Lung (tissue), 12 donors: ENCODE data around the gene ST3GAL3. TPM values are rescaled to one million over a fixed set of nuclear protein-coding genes. Genes with fewer than 3 reads are reported as not detected.

Experiments used
- ATAC-seq: fragments of 200-7000 bp; cut with Tn5 transposase; one replicate; pipeline ENCODE4 v1.9.1; 2020; ENCODE audit warnings: moderate number of reproducible peaks; ENCODE audit not compliant: insufficient read depth, low FRiP score
- DNase-seq, 3 donors: peaks; one replicate each; pipeline ENCODE4 v3.0.0-alpha.2; 2013 to 2017
- H3K27ac ChIP-seq, 2 donors: one replicate each; pipeline ENCODE4 v1.5.1; 2013; ENCODE audit warnings: mild to moderate bottlenecking in 2 of 2, moderate library complexity in 2 of 2, control low read depth in 1 of 2, inconsistent platforms in 1 of 2, low read depth in 1 of 2, low read length in 1 of 2
- H3K27me3 ChIP-seq, 3 donors: one replicate each; pipeline ENCODE4 v1.5.1; 2013; ENCODE audit warnings: low read length in 2 of 3; ENCODE audit not compliant: control insufficient read depth in 3 of 3, insufficient read depth in 3 of 3
- H3K36me3 ChIP-seq, 4 donors: one replicate each; pipeline ENCODE4 v1.5.1; 2013; ENCODE audit warnings: low read length in 4 of 4, mild to moderate bottlenecking in 1 of 4, moderate library complexity in 1 of 4; ENCODE audit not compliant: control insufficient read depth in 4 of 4, insufficient read depth in 4 of 4
- H3K4me1 ChIP-seq, 5 donors: one replicate each; pipeline ENCODE4 v1.5.1; 2013; ENCODE audit warnings: low read length in 5 of 5, mild to moderate bottlenecking in 2 of 5, moderate library complexity in 1 of 5; ENCODE audit not compliant: control insufficient read depth in 5 of 5, insufficient read depth in 5 of 5
- H3K4me3 ChIP-seq: one replicate; pipeline ENCODE4 v1.5.1; 2013; ENCODE audit warnings: mild to moderate bottlenecking, control low read depth, moderate library complexity
- H3K9ac ChIP-seq, 2 donors: one replicate each; pipeline ENCODE4 v1.5.1; 2013; ENCODE audit warnings: low read length in 2 of 2, control low read depth in 1 of 2; ENCODE audit not compliant: insufficient read depth in 1 of 2
- H3K9me3 ChIP-seq, 4 donors: one replicate each; pipeline ENCODE4 v1.5.1; 2013; ENCODE audit warnings: low read length in 3 of 4, mild to moderate bottlenecking in 1 of 4, moderate library complexity in 1 of 4; ENCODE audit not compliant: control insufficient read depth in 4 of 4, insufficient read depth in 3 of 4
- CTCF ChIP-seq: IDR thresholded peaks from 2 replicates; pipeline ENCODE4 v1.5.1; 2012; ENCODE audit warnings: mild to moderate bottlenecking; ENCODE audit errors: control extremely low read depth, extremely low read depth
- WGBS, 2 donors: extraction: QIAGEN DNeasy Blood & Tissue Kit; methylation state at CpG; one replicate each; pipeline ENCODE4 v1.1.7; 2013; 5-methylcytosine and 5-hydroxymethylcytosine counted together
- polyA plus RNA-seq, 2 donors: library from polyadenylated mRNA; stranded (reverse); fragments of 200-250 nt; gene quantifications; one replicate each; pipeline ENCODE4 v1.2.1, GENCODE V29; 2013
- total RNA-seq, 2 donors: library from RNA; depleted of rRNA in 1 of 2; stranded (reverse); fragments of >200 nt in 1 of 2; gene quantifications; one replicate each; pipeline ENCODE4 v1.2.1, GENCODE V29; 2014 to 2021
- donor health status: control.
- donor health status: control.
- donor health status: Bipolar disorder and iron deficiency.
- donor health status: healthy.
- donor health status: DM: yes; HTN: yes; CAD: no.

ST3GAL3 gene
- total and polyA plus RNA-seq, 4 donors = 8.4 to 28.0 (median 17.1) TPM

GRCh38 chr1:43953361-43953760 lies 246.0 kb downstream of the ST3GAL3 start:
- no peak for TF ChIP-seq CTCF
- no peaks in the 10 kb centered on the region for H3K9me3 ChIP-seq
- H3K36me3 ChIP-seq = peaks cover 3 to 35% (median 12%) of the 10 kb centered on the region in 4 donors
- H3K9ac ChIP-seq = no peak overlapping the region
- 84 to 85% methylated on average over 3 of the region's 3 CpGs for WGBS, 2 donors
- no peak for ATAC-seq
- no peaks in the 10 kb centered on the region for H3K27me3 ChIP-seq
- H3K4me3 ChIP-seq = no peak overlapping the region
- H3K27ac ChIP-seq = no peak overlapping the region
- no peak for DNase-seq
- peaks cover 0 to 8% (median 0%) of the 10 kb centered on the region in 5 donors for H3K4me1 ChIP-seq

GRCh38 chr1:43954036-43954435 lies 246.7 kb downstream of the ST3GAL3 start:
- Histone ChIP-seq H3K27ac (no peak overlapping the region), H3K4me3 (no peak overlapping the region), H3K9ac (no peak overlapping the region), H3K36me3 (peaks cover 3 to 42% (median 13%) of the 10 kb centered on the region in 4 donors), H3K9me3 (no peaks in the 10 kb centered on the region), H3K4me1 (peaks cover 0 to 4% (median 0%) of the 10 kb centered on the region in 5 donors), H3K27me3 (no peaks in the 10 kb centered on the region)
- ATAC-seq (no peak), DNase-seq (no peak)
- WGBS, 2 donors = 93 to 94% methylated on average over 5 of the region's 5 CpGs
- TF ChIP-seq CTCF = no peak

- H3K9ac ChIP-seq = no peak overlapping the region
- H3K9me3 ChIP-seq = no peaks in the 10 kb centered on the region
- no peak overlapping the region for H3K4me3 ChIP-seq
- no peaks in the 10 kb centered on the region for H3K27me3 ChIP-seq
- H3K36me3 ChIP-seq = peaks cover 8 to 46% (median 18%) of the 10 kb centered on the region in 4 donors
- H3K4me1 ChIP-seq = no peaks in the 10 kb centered on the region
- 97 to 99% methylated on average over 8 of the region's 8 CpGs for WGBS, 2 donors
- ATAC-seq (no peak), DNase-seq (no peak)
- no peak for TF ChIP-seq CTCF
- H3K27ac ChIP-seq = no peak overlapping the region
These were observed 248.9 kb downstream of the ST3GAL3 start for GRCh38 chr1:43956234-43956633.

GRCh38 chr1:43957407-43958040 lies 250.2 kb downstream of the ST3GAL3 start:
- DNase-seq (no peak), ATAC-seq (no peak)
- Histone ChIP-seq H3K27ac (no peak overlapping the region), H3K36me3 (peaks cover 13 to 49% (median 19%) of the 10 kb centered on the region in 4 donors), H3K4me1 (no peaks in the 10 kb centered on the region), H3K9me3 (no peaks in the 10 kb centered on the region), H3K9ac (no peak overlapping the region), H3K4me3 (no peak overlapping the region), H3K27me3 (no peaks in the 10 kb centered on the region)
- TF ChIP-seq CTCF = no peak
- 85 to 87% methylated on average over 7 of the region's 7 CpGs for WGBS, 2 donors
